Activated CD4-positive, alpha-beta T cell treated with anti-CD3 and anti-CD28 coated beads, Interleukin-2, amount 10 ng/mL, durations not matched to agents 24 days and 14 days (primary cell): ENCODE measurements around the gene PTTG1IP. TPM values are rescaled to one million over a fixed set of nuclear protein-coding genes. Genes with fewer than 3 reads are reported as not detected.

ENCODE experiments used
- DNase-seq: peaks from one replicate; pipeline ENCODE4 v3.0.0; 2022
- H3K27ac Mint-ChIP-seq: one replicate; pipeline ENCODE4 v1.8.0; 2022; ENCODE audit warnings: mild to moderate bottlenecking, mixed read lengths
- H3K27me3 Mint-ChIP-seq: one replicate; pipeline ENCODE4 v1.8.0; 2022; ENCODE audit warnings: mixed read lengths
- H3K36me3 Mint-ChIP-seq: one replicate; pipeline ENCODE4 v1.8.0; 2022; ENCODE audit warnings: low read depth, mild to moderate bottlenecking, mixed read lengths
- H3K4me1 Mint-ChIP-seq: one replicate; pipeline ENCODE4 v1.8.0; 2021; ENCODE audit warnings: mixed read lengths
- H3K4me3 Mint-ChIP-seq: one replicate; pipeline ENCODE4 v1.8.0; 2022; ENCODE audit warnings: mild to moderate bottlenecking, moderate library complexity, mixed read lengths
- H3K9me3 Mint-ChIP-seq: one replicate; pipeline ENCODE4 v1.8.0; 2021; ENCODE audit warnings: mixed read lengths
- intact Hi-C: fragments of 100-400 bp; cut with micrococcal nuclease; formaldehyde crosslinking; loops from one replicate; pipeline ENCODE4 v1.15.1; 2023
- total RNA-seq: library from RNA; stranded (reverse); gene quantifications from 2 replicates; pipeline ENCODE4 v1.2.3, GENCODE V29; 2022

PTTG1IP gene
- total RNA-seq, 1 donor from 2014 or later, result 46.5 TPM

DNA sequence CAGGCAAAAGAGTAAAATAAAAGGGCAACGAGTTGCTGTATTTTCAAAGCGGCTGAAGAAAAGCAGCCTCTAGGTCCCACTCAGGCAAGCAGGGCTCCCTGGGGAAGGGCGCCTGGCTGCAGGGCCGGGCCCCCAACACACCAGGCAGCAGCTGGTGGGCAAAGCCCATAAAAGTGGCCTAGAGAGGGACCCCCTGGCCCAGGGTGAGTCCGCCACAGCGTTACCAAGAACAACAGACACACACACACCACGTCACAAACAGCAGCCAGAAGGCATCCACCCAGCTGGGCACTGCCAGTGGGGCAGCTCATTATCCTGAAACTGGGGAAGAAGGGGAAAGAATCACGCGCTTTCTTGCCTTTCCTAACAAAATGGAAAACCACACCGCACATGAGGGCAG is 60.3 kb downstream of the PTTG1IP start:
- peaks cover 22% of the 10 kb centered on the region for H3K36me3 Mint-ChIP-seq
- intact Hi-C loops, result loop anchor here (10.0 kb wide), 1 partner anchor 1838 kb away; the partner anchor contains the start of gene PKNOX1
- H3K4me3 Mint-ChIP-seq, result no peak overlapping the region
- H3K4me1 Mint-ChIP-seq, result peaks cover 15% of the 10 kb centered on the region
- H3K9me3 Mint-ChIP-seq, result no peaks in the 10 kb centered on the region
- no peak for DNase-seq
- no peak overlapping the region for H3K27ac Mint-ChIP-seq
- no peaks in the 10 kb centered on the region for H3K27me3 Mint-ChIP-seq

DNA sequence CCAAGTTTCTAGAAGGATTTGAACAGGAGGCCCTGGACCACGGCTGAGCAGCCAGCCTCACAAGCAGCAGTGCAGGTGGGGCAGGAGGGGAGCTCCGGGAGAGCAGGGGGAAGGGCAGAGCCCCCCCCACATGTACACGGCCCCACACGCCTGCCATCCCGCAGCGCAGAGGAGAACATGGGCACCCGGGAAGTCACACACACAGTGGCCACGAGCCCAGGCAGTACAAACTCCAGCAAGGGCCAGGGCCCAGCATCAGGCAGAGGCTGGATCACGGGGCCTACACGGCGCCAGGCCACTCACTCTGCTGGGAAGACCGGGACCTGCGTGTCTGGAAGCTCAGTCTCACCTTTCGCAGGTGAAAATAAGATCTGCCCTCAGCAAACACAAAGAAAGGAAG is 60.9 kb downstream of the PTTG1IP start:
- Mint-ChIP-seq H3K36me3 (peaks cover 23% of the 10 kb centered on the region), H3K4me3 (no peak overlapping the region), H3K4me1 (peaks cover 15% of the 10 kb centered on the region), H3K9me3 (no peaks in the 10 kb centered on the region), H3K27me3 (no peaks in the 10 kb centered on the region), H3K27ac (no peak overlapping the region)
- no peak for DNase-seq
- intact Hi-C loops, result loop anchor here (10.0 kb wide), 1 partner anchor 1838 kb away; the partner anchor contains the start of gene PKNOX1

DNA sequence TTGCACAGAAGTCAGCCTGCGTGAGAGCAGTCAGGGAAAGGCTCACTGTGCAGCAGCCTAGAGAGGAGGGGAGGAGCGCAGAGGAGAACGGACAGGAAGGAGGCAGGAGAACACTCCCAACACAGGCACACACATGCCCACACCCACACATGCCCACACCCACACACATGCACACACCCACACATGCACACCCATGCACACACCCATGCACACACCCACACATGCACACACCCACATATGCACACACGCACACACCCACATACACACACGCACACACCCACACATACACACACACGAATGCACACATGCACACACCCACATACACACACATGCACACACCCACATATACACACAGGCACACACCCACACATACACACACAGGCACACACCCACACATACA is 62.7 kb downstream of the PTTG1IP start:
- Mint-ChIP-seq H3K27me3 (no peaks in the 10 kb centered on the region), H3K9me3 (no peaks in the 10 kb centered on the region), H3K4me3 (no peak overlapping the region), H3K4me1 (peaks cover 14% of the 10 kb centered on the region), H3K27ac (peak overlapping the region; percentile 21), H3K36me3 (peaks cover 33% of the 10 kb centered on the region)
- no peak for DNase-seq
- intact Hi-C loops, result loop anchor here (10.0 kb wide), 1 partner anchor 1836 kb away; the partner anchor contains the start of gene PKNOX1

DNA sequence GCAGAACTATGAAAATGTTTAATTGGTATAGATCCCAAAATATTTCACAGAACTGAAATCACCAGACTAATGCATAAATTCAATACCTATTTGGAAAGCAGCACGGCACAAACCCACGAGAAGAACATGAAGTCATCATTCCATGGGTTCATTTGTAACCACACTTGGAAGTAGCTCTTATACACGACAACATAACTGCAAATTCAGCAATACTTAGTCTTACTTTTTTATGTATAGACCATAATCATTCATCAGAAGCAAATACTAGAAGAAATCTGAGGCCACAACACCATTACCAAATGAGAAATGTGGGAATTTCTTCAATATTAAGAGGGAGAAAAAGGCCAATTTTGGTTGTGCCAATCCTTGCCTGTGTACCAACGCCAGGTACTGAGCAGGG is 67.6 kb downstream of the PTTG1IP start:
- no peak overlapping the region for H3K27ac Mint-ChIP-seq
- peaks cover 57% of the 10 kb centered on the region for H3K36me3 Mint-ChIP-seq
- H3K9me3 Mint-ChIP-seq, result no peaks in the 10 kb centered on the region
- peaks cover 19% of the 10 kb centered on the region for H3K4me1 Mint-ChIP-seq
- DNase-seq, result no peak
- intact Hi-C loops, result loop anchor here (10.0 kb wide), 1 partner anchor 279 kb away; no protein-coding TSS in a partner anchor
- H3K4me3 Mint-ChIP-seq, result no peak overlapping the region
- H3K27me3 Mint-ChIP-seq, result no peaks in the 10 kb centered on the region

DNA sequence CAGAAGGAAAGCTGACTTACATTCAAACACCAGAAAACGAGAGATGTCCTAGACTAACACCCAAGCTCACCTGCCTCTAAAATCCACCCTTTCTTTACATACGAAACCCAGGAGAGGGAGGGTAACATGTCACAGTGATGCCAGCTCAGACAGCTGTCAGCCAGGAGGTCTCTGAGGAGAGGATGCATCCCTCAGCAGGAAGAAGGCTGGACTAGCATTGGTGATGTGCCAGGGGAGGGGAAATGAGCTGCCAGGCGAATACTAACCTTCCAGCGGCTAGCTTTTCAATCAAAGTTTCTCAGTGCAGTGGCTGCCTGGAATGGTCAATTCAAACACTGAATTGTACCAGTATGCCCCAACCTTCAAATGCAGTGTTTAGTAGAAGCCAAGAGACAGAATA is 68.3 kb downstream of the PTTG1IP start:
- intact Hi-C loops, result loop anchor here (10.0 kb wide), 1 partner anchor 280 kb away; no protein-coding TSS in a partner anchor
- H3K36me3 Mint-ChIP-seq, result peaks cover 61% of the 10 kb centered on the region
- H3K27ac Mint-ChIP-seq, result no peak overlapping the region
- no peaks in the 10 kb centered on the region for H3K27me3 Mint-ChIP-seq
- no peaks in the 10 kb centered on the region for H3K9me3 Mint-ChIP-seq
- no peak overlapping the region for H3K4me3 Mint-ChIP-seq
- peaks cover 21% of the 10 kb centered on the region for H3K4me1 Mint-ChIP-seq
- DNase-seq, result no peak

DNA sequence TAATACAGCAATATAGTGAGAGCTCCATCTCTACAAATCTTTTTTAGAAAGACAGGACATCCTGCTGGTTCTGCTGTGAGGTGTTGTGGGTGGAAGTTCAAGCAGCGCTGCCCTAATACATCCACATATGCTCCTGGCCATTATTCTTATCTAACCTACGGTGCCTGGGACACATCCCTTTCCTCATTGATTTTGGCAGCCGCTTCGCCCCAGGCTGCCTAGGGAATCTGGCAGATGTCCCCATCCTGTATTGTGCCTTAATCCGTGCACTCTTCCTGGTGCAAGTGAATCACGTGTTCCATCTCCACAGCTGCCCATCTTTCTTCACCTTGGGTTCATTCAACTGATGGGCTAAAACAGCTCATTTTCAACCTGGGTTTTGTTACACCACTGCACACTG is 68.7 kb downstream of the PTTG1IP start:
- no peak for DNase-seq
- no peak overlapping the region for H3K4me3 Mint-ChIP-seq
- no peaks in the 10 kb centered on the region for H3K9me3 Mint-ChIP-seq
- H3K36me3 Mint-ChIP-seq, result peaks cover 59% of the 10 kb centered on the region
- no peak overlapping the region for H3K27ac Mint-ChIP-seq
- intact Hi-C loops, result loop anchor here (10.0 kb wide), 1 partner anchor 280 kb away; no protein-coding TSS in a partner anchor
- H3K4me1 Mint-ChIP-seq, result peaks cover 26% of the 10 kb centered on the region
- no peaks in the 10 kb centered on the region for H3K27me3 Mint-ChIP-seq

DNA sequence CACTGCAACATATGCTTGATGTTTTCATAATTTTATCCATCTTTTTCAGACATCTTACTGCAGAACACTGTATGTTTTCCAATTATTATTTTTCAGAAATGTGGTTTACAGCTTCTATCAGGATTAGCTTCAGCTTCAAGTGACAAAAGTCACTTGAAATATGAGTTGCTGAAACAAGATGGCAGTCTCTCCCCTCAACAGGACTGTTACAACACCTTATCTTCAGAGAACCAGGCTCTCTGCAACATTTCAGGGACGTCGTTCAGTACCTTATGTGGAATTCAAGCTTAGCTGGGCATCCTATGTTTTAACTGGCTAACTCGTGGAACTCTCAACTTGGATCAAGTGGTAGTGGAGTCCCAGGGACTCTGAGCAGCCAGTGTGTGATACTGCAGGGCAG is 69.8 kb downstream of the PTTG1IP start:
- peaks cover 60% of the 10 kb centered on the region for H3K36me3 Mint-ChIP-seq
- intact Hi-C loops, result loop anchor here (10.0 kb wide), 1 partner anchor 281 kb away; no protein-coding TSS in a partner anchor
- H3K4me3 Mint-ChIP-seq, result peak overlapping the region; percentile 100

DNA sequence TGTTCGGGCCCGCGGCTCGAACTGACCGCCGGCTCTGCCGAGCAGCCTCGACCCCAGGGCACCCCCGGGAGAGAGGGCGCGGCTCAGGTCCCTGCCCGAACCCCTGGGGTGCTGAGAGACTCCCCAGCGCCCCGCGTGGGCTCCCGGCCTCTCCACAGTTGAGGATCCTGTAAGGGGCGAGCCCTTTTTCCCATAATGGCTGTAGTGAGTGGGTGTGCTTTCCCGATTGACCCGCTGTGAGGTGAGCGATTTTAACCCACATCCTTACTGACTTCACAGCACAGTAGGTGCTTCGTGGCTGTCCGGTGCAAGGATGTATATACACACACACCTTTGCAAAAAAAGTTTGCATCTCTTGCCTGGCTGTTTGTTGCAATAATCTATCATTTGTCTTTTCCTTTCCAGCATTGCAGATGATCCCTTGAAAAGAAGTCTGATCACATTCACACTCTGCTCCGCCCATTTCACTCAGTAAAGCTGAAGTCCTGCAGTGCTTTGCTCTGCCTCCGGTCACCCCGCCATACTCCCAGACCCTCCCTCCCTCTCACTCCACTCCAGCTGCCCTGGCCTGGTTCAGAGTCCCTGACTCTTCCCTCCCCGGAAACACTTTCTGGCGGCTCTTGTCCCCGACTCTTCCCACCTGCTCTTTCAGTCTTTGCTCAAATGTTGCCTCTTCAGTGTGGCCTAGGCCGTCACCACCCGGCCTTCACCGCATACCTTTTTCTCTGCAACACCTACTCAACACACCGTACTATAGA is 70.9 kb downstream of the PTTG1IP start:
- intact Hi-C loops, result loop anchor here (1.0 to 10.0 kb wide), 2 partner anchors 129 to 282 kb away; no protein-coding TSS in a partner anchor
- Mint-ChIP-seq H3K4me3 (peak overlapping the region; percentile 100), H3K27ac (peak overlapping the region; percentile 85), H3K36me3 (peaks cover 66% of the 10 kb centered on the region), H3K4me1 (peaks cover 36% of the 10 kb centered on the region), H3K27me3 (no peaks in the 10 kb centered on the region), H3K9me3 (no peaks in the 10 kb centered on the region)
- DNase-seq, result no peak

More for the DNA sequence above, 69.8 kb downstream of the PTTG1IP start:
- H3K27me3 Mint-ChIP-seq, result no peaks in the 10 kb centered on the region
- H3K4me1 Mint-ChIP-seq, result peaks cover 32% of the 10 kb centered on the region
- H3K27ac Mint-ChIP-seq, result no peak overlapping the region
- DNase-seq, result no peak
- H3K9me3 Mint-ChIP-seq, result no peaks in the 10 kb centered on the region

DNA sequence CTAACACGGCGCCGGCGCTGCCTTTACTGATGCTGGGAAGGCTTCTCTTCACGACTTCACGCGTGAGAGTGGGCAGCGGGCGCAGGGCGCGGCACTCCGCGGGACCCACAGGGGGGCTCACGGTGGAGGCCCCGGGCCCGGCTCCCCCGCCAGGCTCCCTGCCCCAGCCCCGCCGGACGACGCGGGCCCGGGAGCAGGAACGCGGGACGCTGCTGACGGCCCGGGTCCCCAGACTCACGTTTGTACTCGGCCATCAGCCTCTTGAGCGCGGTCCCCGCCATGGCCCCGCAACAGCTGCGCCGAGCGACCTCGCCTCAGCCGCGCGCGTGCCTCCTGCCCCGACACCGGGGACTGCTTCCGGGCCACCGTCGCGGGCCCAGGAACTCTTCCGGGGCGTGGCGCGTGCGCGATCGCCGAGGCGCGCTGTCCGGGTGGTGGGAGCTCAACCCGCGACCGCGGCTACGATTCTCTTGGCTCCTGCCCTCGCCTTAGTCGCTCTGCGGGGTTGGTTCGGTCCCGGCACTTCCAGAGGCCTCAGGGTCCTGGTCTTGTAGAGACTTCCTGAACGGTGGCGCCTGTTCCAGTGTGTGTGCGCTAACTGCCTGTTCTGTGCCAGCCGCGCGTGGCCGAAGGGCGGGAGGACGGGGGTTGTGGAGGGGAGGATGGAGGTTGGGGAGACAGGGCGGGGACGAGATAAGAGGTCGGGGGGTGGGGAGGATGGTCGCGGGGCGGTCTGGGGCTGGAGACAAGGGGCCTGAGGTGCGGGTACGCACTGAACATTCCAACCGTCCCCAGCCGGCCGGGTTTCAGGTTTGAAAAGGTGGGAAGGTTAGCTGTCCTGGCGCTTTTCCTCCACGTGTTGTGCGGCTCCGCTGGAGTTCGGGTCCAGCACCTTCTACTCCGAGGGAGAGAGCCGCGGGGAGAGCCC is 71.8 kb downstream of the PTTG1IP start, which contains the start of gene UBE2G2:
UBE2G2 (minus strand) TSS at position 353 of the 928 bp plus-strand sequence; CDS start at position 281, 72 bp downstream.
- intact Hi-C loops, result loop anchor here (1.0 to 10.0 kb wide), 4 partner anchors 17 to 283 kb away; partner anchors contain the start of gene SUMO3

DNA sequence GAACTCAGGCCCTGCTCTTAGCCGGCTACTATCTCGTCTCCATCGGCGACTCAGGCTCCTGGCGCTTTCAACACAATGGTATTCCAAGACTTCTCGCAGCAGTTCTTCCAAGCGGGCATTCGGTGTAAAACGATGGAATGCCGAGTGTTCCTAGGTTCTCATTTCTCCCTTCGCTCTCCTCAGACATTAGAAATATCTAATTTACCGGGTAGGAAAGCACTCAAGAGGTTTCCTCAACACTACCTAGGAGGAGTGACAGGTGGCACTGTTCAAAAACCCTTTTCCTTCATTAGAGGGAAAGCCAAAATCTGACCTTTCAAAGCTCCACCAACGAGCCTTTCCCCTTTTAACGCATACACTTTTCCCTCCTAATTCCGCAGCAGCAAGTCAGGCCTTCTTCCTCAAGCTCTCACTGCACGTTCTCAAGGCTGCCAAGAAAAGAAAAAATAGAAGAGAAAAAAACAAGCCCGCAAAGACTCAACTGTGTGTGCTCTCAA is 72.5 kb downstream of the PTTG1IP start:
- Mint-ChIP-seq H3K36me3 (peaks cover 67% of the 10 kb centered on the region), H3K4me1 (peaks cover 44% of the 10 kb centered on the region), H3K9me3 (no peaks in the 10 kb centered on the region), H3K27ac (peak overlapping the region; percentile 93), H3K27me3 (no peaks in the 10 kb centered on the region), H3K4me3 (peak overlapping the region; percentile 100)
- peak; percentile 78 for DNase-seq
- intact Hi-C loops, result loop anchor here (1.0 to 10.0 kb wide), 3 partner anchors 17 to 284 kb away; partner anchors contain the start of gene SUMO3

More for the DNA sequence above, 71.8 kb downstream of the PTTG1IP start, which contains the start of gene UBE2G2:
- no peaks in the 10 kb centered on the region for H3K27me3 Mint-ChIP-seq
- H3K4me3 Mint-ChIP-seq, result peak within 1 kb of the TSS; percentile 100
- H3K4me1 Mint-ChIP-seq, result peaks cover 37% of the 10 kb centered on the region
- peak; percentile 97 for DNase-seq
- no peaks in the 10 kb centered on the region for H3K9me3 Mint-ChIP-seq
- peak within 1 kb of the TSS; percentile 93 for H3K27ac Mint-ChIP-seq
- peaks cover 64% of the 10 kb centered on the region for H3K36me3 Mint-ChIP-seq

DNA sequence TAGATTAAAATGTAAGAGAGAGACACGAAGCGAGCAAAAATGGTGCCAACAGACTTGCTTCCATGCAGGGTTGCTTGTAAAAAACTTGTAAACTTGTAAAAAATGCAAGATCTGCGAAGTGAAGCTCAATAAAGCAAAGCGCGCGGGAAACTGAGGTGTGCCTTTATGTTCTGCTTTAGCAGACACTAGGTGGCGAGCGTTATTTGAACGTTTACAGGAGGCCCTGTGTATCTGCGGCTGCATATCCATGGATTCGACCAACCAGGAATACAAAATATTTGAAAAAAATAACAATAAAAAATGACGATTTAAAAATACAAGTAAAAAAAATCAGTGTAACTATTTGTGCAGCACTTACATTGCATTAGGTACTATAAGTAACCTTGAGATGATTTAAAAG is 73.4 kb downstream of the PTTG1IP start:
- peak overlapping the region; percentile 20 for H3K27ac Mint-ChIP-seq

DNA sequence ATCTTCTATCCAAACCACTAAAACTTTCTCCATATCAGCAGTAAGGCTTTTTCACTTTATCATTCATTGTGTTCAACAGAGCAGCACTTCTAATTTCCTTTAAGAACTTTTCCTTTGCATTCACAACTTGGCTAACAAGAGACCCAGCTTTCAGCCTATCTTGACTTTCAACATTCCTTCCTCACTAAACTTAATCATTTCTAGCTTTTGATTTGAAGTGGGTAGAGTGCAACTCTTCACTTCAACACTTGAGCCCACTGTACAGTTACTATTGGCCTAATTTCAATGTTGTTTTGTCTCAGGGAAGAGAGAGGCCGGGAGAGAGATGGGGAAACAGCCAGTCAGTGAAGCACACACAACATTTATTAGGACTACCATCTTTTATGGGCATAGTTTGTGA is 73.8 kb downstream of the PTTG1IP start:
- H3K36me3 Mint-ChIP-seq, result peaks cover 57% of the 10 kb centered on the region
- H3K4me1 Mint-ChIP-seq, result peaks cover 44% of the 10 kb centered on the region
- intact Hi-C loops, result loop anchor here (10.0 kb wide), 1 partner anchor 285 kb away; no protein-coding TSS in a partner anchor
- H3K27me3 Mint-ChIP-seq, result no peaks in the 10 kb centered on the region
- peak overlapping the region; percentile 51 for H3K4me3 Mint-ChIP-seq
- DNase-seq, result no peak
- H3K27ac Mint-ChIP-seq, result no peak overlapping the region
- no peaks in the 10 kb centered on the region for H3K9me3 Mint-ChIP-seq

More for the DNA sequence above, 73.4 kb downstream of the PTTG1IP start:
- peak; percentile 71 for DNase-seq
- Mint-ChIP-seq H3K4me3 (peak overlapping the region; percentile 100), H3K4me1 (peaks cover 44% of the 10 kb centered on the region), H3K36me3 (peaks cover 61% of the 10 kb centered on the region), H3K27me3 (no peaks in the 10 kb centered on the region), H3K9me3 (no peaks in the 10 kb centered on the region)
- intact Hi-C loops, result loop anchor here (10.0 kb wide), 1 partner anchor 285 kb away; no protein-coding TSS in a partner anchor
